Adrenal gland (tissue), 5 donors: ENCODE data around the gene SCNN1B.
"Not testable (repeated sequence)": the region's sequence is repeated elsewhere in the genome, so short reads cannot be mapped to it uniquely, and the experiment has no call there.

Source experiments
- CTCF ChIP-seq, 6 experiments: fragments of 450-650 bp in 4 of 6; fragments of 200-600 bp in 2 of 6; sonication (generic) in 1 of 6; IDR thresholded peaks; 1 replicate in 5 of 6; 2 replicates in 1 of 6; pipeline versions ENCODE4 v1.5.1 to v1.8.0; 2016 to 2021; ENCODE audit warnings: antibody characterized with exemption in 6 of 6, mild to moderate bottlenecking in 2 of 6, moderate library complexity in 1 of 6
- POLR2A ChIP-seq, 2 donors: fragments of 450-650 bp; IDR thresholded peaks; one replicate each; pipeline ENCODE4 v1.6.1; 2017; ENCODE audit warnings: antibody characterized with exemption in 2 of 2, mild to moderate bottlenecking in 2 of 2, moderate library complexity in 1 of 2
- donor health status: DM: no; HTN: no; CAD: no.

- TF ChIP-seq CTCF, POLR2A (IDR thresholded peaks at IDR 0.05): not testable (repeated sequence)
These were observed 2.3 kb upstream of the SCNN1B start for GRCh38 chr16:23299815-23300214.
